PC-9 (cell line): ENCODE results near the gene OR2S2. TPM values are rescaled to one million over a fixed set of nuclear protein-coding genes. Genes with fewer than 3 reads are reported as not detected.

Experiments used
- BruUV-seq: library from RNA; stranded (reverse); fragments of 400-500 nt; replicated peaks from 2 replicates; lab custom pipeline; 2021; lab: Mats Ljungman, UMichigan
- CTCF ChIA-PET: fragments of 300-600 bp; sonication (Branson Sonifier 250); formaldehyde crosslinking; loops from one replicate; lab custom pipeline; 2022; ENCODE audit warnings: antibody characterized with exemption; lab: Charles Lee
- POLR2A ChIA-PET: fragments of 300-600 bp; sonication (Branson Sonifier 250); formaldehyde crosslinking; loops from one replicate; lab custom pipeline; 2022; ENCODE audit warnings: antibody characterized with exemption; ENCODE audit not compliant: unreplicated experiment; lab: Charles Lee
- DNase-seq, 2 experiments: peaks; one replicate each; pipeline versions ENCODE4 v3.0.0 to v3.0.0-alpha.2; 2015 to 2022; ENCODE audit warnings: mixed read lengths in 1 of 2
- H2AFZ ChIP-seq: fragments of 200-600 bp; sonication (generic); 2 replicates; pipeline ENCODE4 v1.8.1; 2017; ENCODE audit warnings: antibody characterized with exemption
- H3F3A ChIP-seq: fragments of 200-600 bp; sonication (generic); 2 replicates; pipeline ENCODE4 v1.8.1; 2017; ENCODE audit warnings: antibody characterized with exemption, mild to moderate bottlenecking, low read depth; ENCODE audit not compliant: insufficient read depth
- H3K27ac ChIP-seq: fragments of 200-600 bp; sonication (generic); 2 replicates; pipeline ENCODE4 v1.6.1; 2016; ENCODE audit warnings: mixed run types
- H3K27me3 ChIP-seq: fragments of 200-600 bp; sonication (generic); 2 replicates; pipeline ENCODE4 v1.6.1; 2016; ENCODE audit warnings: low read depth, mixed run types; ENCODE audit not compliant: insufficient read depth
- H3K36me3 ChIP-seq: fragments of 200-600 bp; sonication (generic); 2 replicates; pipeline ENCODE4 v1.6.1; 2016; ENCODE audit warnings: low read depth, mixed run types
- H3K4me1 ChIP-seq: fragments of 200-600 bp; sonication (generic); replicated peaks from 2 replicates; pipeline ENCODE4 v1.6.1; 2016; ENCODE audit warnings: mixed run types; ENCODE audit not compliant: insufficient read depth
- H3K4me2 ChIP-seq: fragments of 200-600 bp; sonication (generic); 2 replicates; pipeline ENCODE4 v1.6.1; 2017; ENCODE audit warnings: mixed run types
- H3K4me3 ChIP-seq: fragments of 200-600 bp; sonication (generic); 2 replicates; pipeline ENCODE4 v1.6.1; 2016; ENCODE audit warnings: mixed run types
- H3K79me2 ChIP-seq: fragments of 200-600 bp; sonication (generic); 2 replicates; pipeline ENCODE4 v1.6.1; 2017; ENCODE audit warnings: low read depth, mixed run types
- H3K9me2 ChIP-seq: fragments of 200-600 bp; sonication (generic); 2 replicates; pipeline ENCODE4 v1.8.1; 2017; ENCODE audit warnings: mild to moderate bottlenecking; ENCODE audit not compliant: insufficient read depth
- H3K9me3 ChIP-seq: fragments of 200-600 bp; sonication (generic); 2 replicates; pipeline ENCODE4 v1.8.1; 2016; ENCODE audit warnings: low read depth; ENCODE audit not compliant: insufficient read depth
- H4K20me1 ChIP-seq: fragments of 200-600 bp; sonication (generic); 2 replicates; pipeline ENCODE4 v1.8.1; 2017; ENCODE audit not compliant: insufficient read depth
- CTCF ChIP-seq: fragments of 200-600 bp; sonication (generic); conservative IDR thresholded peaks from 2 replicates; pipeline ENCODE4 v1.6.1; 2017; ENCODE audit warnings: mixed run types, antibody characterized with exemption, mild to moderate bottlenecking, moderate library complexity
- EZH2 ChIP-seq: fragments of 200-600 bp; sonication (generic); IDR thresholded peaks from 2 replicates; pipeline ENCODE4 v1.8.0; 2017; ENCODE audit warnings: antibody characterized with exemption, low read depth
- intact Hi-C: fragments of 100-400 bp; cut with micrococcal nuclease; formaldehyde crosslinking; loops from one replicate; pipeline ENCODE4 v1.10.0; 2022; ENCODE audit not compliant: unreplicated experiment
- total RNA-seq: library from RNA; stranded (reverse); gene quantifications from 2 replicates; pipeline ENCODE4 v1.2.3, GENCODE V29; 2021

Gene OR2S2
- total RNA-seq, 1 experiment from 2014 or later: not detected

- H2AFZ ChIP-seq: no peak overlapping the region
- H3K9me2 ChIP-seq: no peaks in the 10 kb centered on the region
- no peaks in the 10 kb centered on the region for H3K79me2 ChIP-seq
- H3K36me3 ChIP-seq: no peaks in the 10 kb centered on the region
- H3F3A ChIP-seq: peaks cover 34% of the 10 kb centered on the region
- H3K4me1 ChIP-seq: peaks cover 61% of the 10 kb centered on the region
- no peaks in the 10 kb centered on the region for H3K27me3 ChIP-seq
- H3K4me3 ChIP-seq: no peak overlapping the region
- ChIA-PET CTCF (no interaction called here), POLR2A (no interaction called here)
- no peak overlapping the region for H3K4me2 ChIP-seq
- H3K27ac ChIP-seq: peak overlapping the region; percentile 95
- BruUV-seq: no TSS peak
- H3K9me3 ChIP-seq: no peaks in the 10 kb centered on the region
- intact Hi-C loops: loop anchor here (5.0 kb wide), 1 partner anchor 253 kb away; the partner anchor contains the start of genes CCDC107 and RMRP
- no peak for DNase-seq
- no peaks in the 10 kb centered on the region for H4K20me1 ChIP-seq
- TF ChIP-seq CTCF (no peak), EZH2 (no peak)
Observed at GRCh38 chr9:35909687-35910612, 48.0 kb downstream of the OR2S2 start.

DNA sequence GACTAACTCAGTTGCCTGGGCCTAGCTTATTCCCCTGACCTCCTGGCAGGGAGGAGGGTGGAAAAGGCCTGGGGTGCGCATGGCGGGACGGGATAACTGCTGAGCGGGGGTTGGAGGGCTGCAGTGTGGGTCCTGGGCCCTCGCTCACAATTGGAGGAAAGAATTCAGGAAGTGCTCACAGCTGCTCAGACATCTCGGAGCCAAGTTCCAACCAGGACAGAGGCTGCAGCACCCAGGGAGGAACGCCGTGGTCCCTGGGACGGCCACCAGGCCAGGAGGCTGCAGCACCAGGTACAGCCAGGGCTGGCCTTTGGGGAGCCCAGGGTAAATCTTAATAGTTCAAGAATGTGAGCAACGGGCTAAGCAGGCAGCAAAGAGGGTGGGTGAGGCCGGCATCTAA is 48.7 kb downstream of the OR2S2 start, which contains the start of gene SPAAR:
SPAAR (plus strand) TSS at position 217 of the 400 bp plus-strand sequence. CDS start 974 bp downstream, outside the sequence.
- Histone ChIP-seq H3K4me3 (peak within 1 kb of the TSS; percentile 35; the same call in 1 of the 2 replicates), H3K27me3 (no peaks in the 10 kb centered on the region), H3K4me2 (peak within 1 kb of the TSS; percentile 78), H3K36me3 (no peaks in the 10 kb centered on the region), H3K79me2 (no peaks in the 10 kb centered on the region), H3K4me1 (peaks cover 67% of the 10 kb centered on the region), H2AFZ (peak within 1 kb of the TSS; percentile 59; the same call in 1 of the 2 replicates), H3F3A (peaks cover 34% of the 10 kb centered on the region), H4K20me1 (no peaks in the 10 kb centered on the region), H3K9me2 (no peaks in the 10 kb centered on the region), H3K27ac (peak within 1 kb of the TSS; percentile 95), H3K9me3 (no peaks in the 10 kb centered on the region)
- ChIA-PET POLR2A (interaction anchor here (0.5 kb wide), 1 partner anchor 36 kb away, joined by 8 read pairs; no protein-coding TSS in a partner anchor), CTCF (no interaction called here)
- no peak for DNase-seq
- no TSS peak for BruUV-seq
- TF ChIP-seq EZH2 (no peak), CTCF (no peak)
- intact Hi-C loops: loop anchor here (5.0 kb wide), 1 partner anchor 252 kb away; the partner anchor contains the start of genes CCDC107 and RMRP

DNA sequence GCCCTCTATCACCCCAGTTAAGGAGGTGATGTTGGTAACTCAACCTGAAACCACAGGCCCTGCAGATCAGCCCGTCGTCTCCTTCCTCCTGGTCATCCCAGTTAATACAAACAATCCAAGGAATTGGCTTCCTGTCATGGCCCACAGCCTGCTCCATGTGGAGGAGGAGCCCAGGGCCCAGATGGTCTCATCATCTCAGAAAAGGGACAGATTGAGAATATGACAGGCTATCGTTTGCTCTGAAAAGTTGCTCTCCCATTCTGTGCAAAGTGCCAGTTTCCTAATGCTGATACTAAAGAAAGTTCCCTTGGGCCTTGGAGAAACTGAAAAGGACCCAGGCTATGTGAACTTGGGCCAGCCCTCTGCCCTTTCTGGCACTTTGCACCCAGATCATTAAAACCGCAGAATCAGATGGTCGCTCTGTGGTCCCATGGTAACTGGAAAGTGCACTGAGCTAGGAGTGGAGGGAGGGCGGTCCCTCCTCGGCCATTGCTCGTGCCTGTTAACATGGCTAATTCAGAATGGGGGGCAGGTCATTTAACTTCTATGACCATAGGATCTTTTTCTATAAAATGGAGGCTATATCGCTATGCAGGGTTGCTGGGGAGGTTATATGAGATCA is 49.3 kb downstream of the OR2S2 start:
- peak overlapping the region; percentile 78 for H3K4me2 ChIP-seq
- ChIA-PET CTCF (no interaction called here), POLR2A (interaction anchor here (0.5 to 0.6 kb wide), 2 partner anchors 36 to 812 kb away, joined by 4 to 8 read pairs; no protein-coding TSS in a partner anchor)
- H3K36me3 ChIP-seq: no peaks in the 10 kb centered on the region
- H3K27me3 ChIP-seq: no peaks in the 10 kb centered on the region
- no peaks in the 10 kb centered on the region for H3K9me3 ChIP-seq
- H3F3A ChIP-seq: peaks cover 34% of the 10 kb centered on the region
- intact Hi-C loops: loop anchor here (5.0 kb wide), 1 partner anchor 251 kb away; the partner anchor contains the start of genes CCDC107 and RMRP
- H3K4me3 ChIP-seq: peak overlapping the region; percentile 35; the same call in 1 of the 2 replicates
- peak overlapping the region; percentile 59; the same call in 1 of the 2 replicates for H2AFZ ChIP-seq
- peaks cover 67% of the 10 kb centered on the region for H3K4me1 ChIP-seq
- H3K27ac ChIP-seq: peak overlapping the region; percentile 95
- DNase-seq: no peak
- TSS peak; percentile 39 for BruUV-seq
- TF ChIP-seq CTCF (no peak), EZH2 (no peak)
- H3K9me2 ChIP-seq: no peaks in the 10 kb centered on the region
- H3K79me2 ChIP-seq: no peaks in the 10 kb centered on the region
- H4K20me1 ChIP-seq: no peaks in the 10 kb centered on the region
